Glutamatergic neuron (in vitro differentiated cells): ENCODE data around the gene CRYBG2. TPM values are rescaled to one million over a fixed set of nuclear protein-coding genes. Genes with fewer than 3 reads are reported as not detected.

Source experiments
- DNase-seq: peaks from one replicate; pipeline ENCODE4 v3.0.0; 2022
- H3K27ac Mint-ChIP-seq: one replicate; pipeline ENCODE4 v1.8.0; 2020; ENCODE audit warnings: mild to moderate bottlenecking, mixed read lengths, inconsistent platforms; ENCODE audit not compliant: unreplicated experiment
- H3K27me3 Mint-ChIP-seq: one replicate; pipeline ENCODE4 v1.8.0; 2020; ENCODE audit warnings: mild to moderate bottlenecking, moderate library complexity, mixed read lengths, inconsistent platforms; ENCODE audit not compliant: unreplicated experiment
- H3K36me3 Mint-ChIP-seq: one replicate; pipeline ENCODE4 v1.8.0; 2020; ENCODE audit warnings: mild to moderate bottlenecking, mixed read lengths, inconsistent platforms; ENCODE audit not compliant: unreplicated experiment
- H3K4me1 Mint-ChIP-seq: one replicate; pipeline ENCODE4 v1.8.0; 2020; ENCODE audit warnings: mild to moderate bottlenecking, low read depth, mixed read lengths, inconsistent platforms; ENCODE audit not compliant: unreplicated experiment
- H3K4me3 Mint-ChIP-seq: one replicate; pipeline ENCODE4 v1.8.0; 2020; ENCODE audit warnings: mild to moderate bottlenecking, mixed read lengths, inconsistent platforms; ENCODE audit not compliant: unreplicated experiment
- H3K9me3 Mint-ChIP-seq: one replicate; pipeline ENCODE4 v1.8.0; 2020; ENCODE audit warnings: mild to moderate bottlenecking, moderate library complexity, mixed read lengths, inconsistent platforms; ENCODE audit not compliant: unreplicated experiment
- total RNA-seq: library from RNA; stranded (reverse); fragmentation: NEBNext Ultra II Directional; extraction: Animal tissue kit (Norgen Biotek cat#: 25700); gene quantifications from one replicate; pipeline ENCODE4 v1.2.1, GENCODE V29; 2021; ENCODE audit not compliant: unreplicated experiment
- TF ChIP-seq, protein P1 (sequence below): fragments of 200-600 bp; sonication (generic); IDR thresholded peaks from one replicate; pipeline ENCODE4 v1.5.0; 2021; ENCODE audit not compliant: partially characterized antibody, unreplicated experiment

Gene CRYBG2
- total RNA-seq, 1 donor from 2014 or later, result 2.2 TPM

- peaks cover 13% of the 10 kb centered on the region for H3K4me1 Mint-ChIP-seq
- H3K4me3 Mint-ChIP-seq, result no peak overlapping the region
- peaks cover 1% of the 10 kb centered on the region for H3K9me3 Mint-ChIP-seq
- no peak for DNase-seq
- TF ChIP-seq, protein P1, sequence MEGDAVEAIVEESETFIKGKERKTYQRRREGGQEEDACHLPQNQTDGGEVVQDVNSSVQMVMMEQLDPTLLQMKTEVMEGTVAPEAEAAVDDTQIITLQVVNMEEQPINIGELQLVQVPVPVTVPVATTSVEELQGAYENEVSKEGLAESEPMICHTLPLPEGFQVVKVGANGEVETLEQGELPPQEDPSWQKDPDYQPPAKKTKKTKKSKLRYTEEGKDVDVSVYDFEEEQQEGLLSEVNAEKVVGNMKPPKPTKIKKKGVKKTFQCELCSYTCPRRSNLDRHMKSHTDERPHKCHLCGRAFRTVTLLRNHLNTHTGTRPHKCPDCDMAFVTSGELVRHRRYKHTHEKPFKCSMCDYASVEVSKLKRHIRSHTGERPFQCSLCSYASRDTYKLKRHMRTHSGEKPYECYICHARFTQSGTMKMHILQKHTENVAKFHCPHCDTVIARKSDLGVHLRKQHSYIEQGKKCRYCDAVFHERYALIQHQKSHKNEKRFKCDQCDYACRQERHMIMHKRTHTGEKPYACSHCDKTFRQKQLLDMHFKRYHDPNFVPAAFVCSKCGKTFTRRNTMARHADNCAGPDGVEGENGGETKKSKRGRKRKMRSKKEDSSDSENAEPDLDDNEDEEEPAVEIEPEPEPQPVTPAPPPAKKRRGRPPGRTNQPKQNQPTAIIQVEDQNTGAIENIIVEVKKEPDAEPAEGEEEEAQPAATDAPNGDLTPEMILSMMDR, result no peak
- H3K27ac Mint-ChIP-seq, result no peak overlapping the region
- H3K36me3 Mint-ChIP-seq, result no peaks in the 10 kb centered on the region
- H3K27me3 Mint-ChIP-seq, result peaks cover 5% of the 10 kb centered on the region
Measured at GRCh38 chr1:26297791-26298124, 56.2 kb downstream of the CRYBG2 start.

- Mint-ChIP-seq H3K9me3 (peaks cover 1% of the 10 kb centered on the region), H3K27ac (no peak overlapping the region), H3K4me1 (peaks cover 8% of the 10 kb centered on the region), H3K36me3 (no peaks in the 10 kb centered on the region), H3K4me3 (no peak overlapping the region), H3K27me3 (peaks cover 3% of the 10 kb centered on the region)
- TF ChIP-seq, protein P1, result no peak
- DNase-seq, result no peak
Measured at GRCh38 chr1:26297057-26297790, 56.7 kb downstream of the CRYBG2 start.

DNA sequence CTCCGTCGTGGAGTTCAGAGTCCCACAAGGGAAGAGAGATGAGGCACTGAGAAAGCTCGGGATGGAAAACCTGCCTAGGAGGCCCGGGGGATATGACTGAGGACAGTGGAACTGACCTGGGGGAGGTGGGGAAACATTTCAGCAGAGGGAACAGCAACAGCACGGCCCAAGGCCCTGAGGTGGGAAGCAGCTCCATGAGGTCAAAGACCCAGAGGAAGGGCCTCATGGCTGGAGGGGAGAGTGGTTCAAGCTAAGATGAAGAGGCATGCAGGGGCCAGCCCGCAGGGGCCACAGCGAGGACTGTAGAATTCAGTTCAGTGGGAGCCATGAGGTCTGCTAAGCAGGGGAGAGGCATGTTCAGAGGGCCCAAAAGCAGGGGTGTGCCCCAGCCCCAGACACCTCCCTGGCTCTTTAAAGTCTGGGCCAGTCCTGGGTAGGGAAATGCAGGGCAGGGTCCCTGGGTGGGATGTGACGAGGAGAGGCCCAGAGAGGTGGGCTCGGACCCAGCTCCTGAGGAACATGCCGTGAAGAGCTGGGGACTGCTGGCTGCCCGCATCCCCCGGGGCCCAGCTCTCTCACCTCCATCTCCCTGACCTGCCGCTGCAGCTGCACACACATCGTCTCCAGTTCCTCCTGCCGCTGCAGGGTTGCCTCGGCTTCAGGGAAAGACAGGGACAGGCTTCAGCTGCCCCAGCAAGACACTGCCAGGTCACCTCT, 57.4 kb downstream of the CRYBG2 start:
- Mint-ChIP-seq H3K4me1 (peaks cover 9% of the 10 kb centered on the region), H3K27ac (no peak overlapping the region), H3K4me3 (no peak overlapping the region), H3K36me3 (no peaks in the 10 kb centered on the region), H3K27me3 (peaks cover 3% of the 10 kb centered on the region), H3K9me3 (peaks cover 4% of the 10 kb centered on the region)
- TF ChIP-seq, protein P1, result no peak
- DNase-seq, result no peak

GRCh38 chr1:26295194-26296138, 58.5 kb downstream of the CRYBG2 start:
- no peaks in the 10 kb centered on the region for H3K36me3 Mint-ChIP-seq
- peaks cover 2% of the 10 kb centered on the region for H3K27me3 Mint-ChIP-seq
- DNase-seq, result no peak
- peaks cover 4% of the 10 kb centered on the region for H3K4me1 Mint-ChIP-seq
- peaks cover 4% of the 10 kb centered on the region for H3K9me3 Mint-ChIP-seq
- TF ChIP-seq, protein P1, result no peak
- no peak overlapping the region for H3K27ac Mint-ChIP-seq
- H3K4me3 Mint-ChIP-seq, result no peak overlapping the region
